Measurements from ENCODE around the gene NT5DC4.

Gene NT5DC4

DNA sequence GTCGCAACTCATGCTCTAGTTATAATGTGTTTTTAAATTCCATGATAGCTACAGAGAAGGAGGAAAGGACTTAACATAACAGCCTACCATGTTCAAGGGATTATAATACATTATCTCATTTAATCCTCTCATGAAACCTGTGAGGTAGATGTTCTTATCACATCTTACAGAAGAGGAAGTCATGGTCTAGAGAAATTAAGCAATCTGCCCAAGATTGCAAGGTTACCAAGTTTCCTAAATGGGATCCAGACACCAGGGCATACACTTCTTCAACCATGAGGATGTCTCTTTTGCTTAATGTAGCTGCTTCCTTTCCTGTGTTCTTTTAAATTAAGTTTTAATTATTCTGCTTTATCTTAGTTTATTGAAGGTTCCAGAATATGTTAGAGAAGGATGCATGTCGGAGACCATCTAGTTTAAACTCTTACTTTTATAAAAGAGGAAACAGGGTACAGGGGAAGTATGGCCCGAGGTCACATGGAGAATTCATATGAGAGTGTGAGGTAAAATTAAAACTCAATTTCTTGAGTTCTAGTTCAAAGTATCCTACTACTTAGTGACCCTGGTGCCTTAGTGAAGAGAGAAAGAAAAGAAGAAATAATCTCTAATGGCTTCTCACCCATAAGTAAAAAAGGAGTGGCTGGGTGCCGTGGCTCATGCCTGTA, 67.0 kb downstream of the NT5DC4 start:
- DNase-seq, result no peak

DNA sequence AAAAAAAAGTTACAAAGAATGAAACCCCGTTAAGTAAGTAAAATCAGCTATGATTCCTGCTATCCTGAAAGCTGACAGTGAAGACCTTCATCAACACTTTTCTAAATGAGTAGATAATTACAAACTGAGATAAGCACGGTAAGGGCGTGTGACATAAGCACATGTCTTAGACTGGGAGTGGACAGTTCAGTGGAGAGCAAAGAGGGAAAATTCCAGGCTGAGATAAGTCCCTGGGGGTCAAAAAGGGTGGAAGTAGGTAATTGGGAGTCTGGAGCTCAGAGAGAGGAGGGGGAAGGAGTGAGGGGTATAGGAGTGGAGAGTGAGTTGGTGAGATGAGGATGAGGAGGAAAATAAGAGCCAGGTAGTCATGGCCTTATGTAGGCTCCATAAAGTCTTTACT, 67.8 kb downstream of the NT5DC4 start:
- no peak for DNase-seq
